Tongue (tissue), 2 donors: ENCODE measurements around the gene PPEF1. TPM values are rescaled to one million over a fixed set of nuclear protein-coding genes. Genes with fewer than 3 reads are reported as not detected.
"Not testable (repeated sequence)": the region's sequence is repeated elsewhere in the genome, so short reads cannot be mapped to it uniquely, and the experiment has no call there.

Experiments
- DNase-seq: peaks from one replicate; pipeline ENCODE4 v3.0.0-alpha.2; 2015
- total RNA-seq: library from RNA; depleted of rRNA; stranded (reverse); fragments of >200 nt; gene quantifications from one replicate; pipeline ENCODE4 v1.2.3, GENCODE V29; 2014

The PPEF1 gene
- total RNA-seq, 1 donor from 2014 or later = 1.5 TPM

DNA sequence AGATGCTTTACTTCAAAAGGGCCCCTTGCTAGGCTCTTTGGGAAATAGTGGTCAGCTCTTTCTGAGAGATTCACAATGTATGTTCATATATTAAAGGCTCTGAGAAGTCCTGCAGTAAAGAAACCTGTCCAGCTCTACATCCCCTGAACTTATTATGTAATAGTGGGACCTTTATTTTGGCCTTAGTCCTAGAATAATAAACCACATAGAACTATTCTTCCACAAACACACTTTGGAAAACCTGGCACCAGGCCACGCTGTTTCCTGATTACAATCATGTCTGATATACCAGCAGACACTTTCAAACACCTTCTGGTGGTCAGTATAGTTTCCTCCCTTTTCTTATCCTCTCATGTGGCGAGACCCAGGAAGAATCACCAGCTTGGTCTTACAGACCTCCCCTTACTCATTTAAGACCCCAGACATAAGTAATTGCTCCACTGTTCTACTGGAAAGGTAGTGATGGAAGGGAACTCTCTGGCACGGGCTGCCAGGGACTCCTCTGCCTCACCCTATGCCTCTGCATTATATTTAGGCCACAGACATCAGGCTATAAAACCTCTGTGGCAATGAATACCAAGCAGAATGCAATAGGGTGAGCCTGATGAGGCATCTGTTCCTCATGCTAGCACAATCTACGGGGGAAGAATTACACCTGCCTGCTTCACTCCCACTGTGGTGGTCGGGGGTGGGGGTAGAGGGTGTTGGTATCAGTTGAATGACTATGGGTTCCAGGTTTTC is 5.7 kb upstream of the PPEF1 start:
- DNase-seq = no peak

DNA sequence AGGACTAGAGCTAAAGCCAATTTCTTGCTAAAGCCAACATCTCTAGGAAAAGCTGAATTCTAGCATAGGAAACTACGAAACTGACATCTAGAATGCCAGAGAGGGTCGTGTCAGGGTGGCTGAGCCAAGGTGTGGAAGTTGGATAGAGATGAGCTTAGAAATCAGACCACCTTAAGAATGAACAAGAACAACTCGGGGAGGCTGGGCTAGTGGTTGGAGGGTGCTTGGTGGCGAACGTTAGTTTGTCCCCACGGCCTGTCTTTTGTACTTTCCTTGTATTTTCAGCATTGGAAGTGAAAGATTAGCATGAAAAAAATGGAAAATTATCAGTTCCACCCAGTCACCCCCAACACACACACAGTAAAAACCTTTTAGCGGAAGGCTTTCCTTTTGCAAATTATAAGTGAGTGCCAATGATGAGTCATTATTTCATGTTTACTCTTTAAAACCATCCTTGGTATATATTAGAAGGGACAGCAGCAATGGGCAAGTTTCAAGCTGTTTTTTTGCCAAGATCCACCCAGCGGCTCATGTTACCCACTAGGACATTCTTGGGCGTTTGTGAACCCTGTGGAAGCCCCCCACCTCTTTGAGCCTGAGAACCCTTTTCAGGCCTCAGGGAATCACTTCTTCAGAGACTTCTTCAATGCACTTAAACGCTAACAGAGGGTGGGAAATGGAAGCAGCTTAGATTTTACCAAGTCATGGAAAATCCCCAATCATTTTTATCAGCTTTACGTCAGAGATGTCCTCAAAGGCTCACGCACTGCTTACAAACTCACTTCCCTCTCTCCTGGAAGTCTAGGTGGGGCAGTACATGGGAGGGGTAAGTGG is 4.9 kb upstream of the PPEF1 start:
- peak; percentile 14 for DNase-seq

DNA sequence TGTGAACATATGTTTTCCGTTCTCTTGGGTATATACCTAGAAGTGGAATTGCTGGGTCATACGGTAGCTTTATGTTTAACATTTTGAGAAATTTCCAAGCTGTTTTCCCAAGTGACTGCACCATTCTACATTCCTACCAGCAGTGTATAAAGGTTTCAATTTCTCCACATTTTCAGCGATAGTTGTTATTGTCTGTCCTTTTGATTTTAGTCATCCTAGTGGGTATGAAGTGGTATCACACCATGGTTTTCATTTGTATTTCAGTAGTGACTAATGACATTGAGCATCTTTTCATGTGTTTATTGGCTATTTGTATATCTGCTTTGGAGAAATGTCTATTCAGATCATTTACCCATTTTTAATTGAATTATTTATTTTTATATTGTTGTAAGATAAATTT is 2.4 kb downstream of the PPEF1 start:
- no peak for DNase-seq

DNA sequence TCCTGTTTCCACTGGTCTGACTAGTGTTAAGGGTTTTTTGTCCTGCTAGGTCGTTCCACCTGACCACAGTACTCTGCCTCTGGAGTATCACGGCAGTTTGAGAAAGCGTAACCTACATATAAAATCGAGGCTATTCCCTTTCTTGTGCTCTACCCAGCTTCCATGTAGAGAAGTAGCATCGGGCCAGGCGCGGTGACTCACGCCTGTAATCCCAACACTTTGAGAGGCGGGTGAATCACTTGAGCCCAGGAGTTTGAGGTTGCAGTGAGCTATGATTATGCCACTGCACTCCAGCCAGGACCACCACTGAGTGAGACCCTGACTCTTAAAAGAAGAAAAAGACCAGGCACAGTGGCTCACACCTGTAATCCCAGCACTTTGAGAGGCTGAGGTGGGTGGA is 7.5 kb downstream of the PPEF1 start:
- no peak for DNase-seq

DNA sequence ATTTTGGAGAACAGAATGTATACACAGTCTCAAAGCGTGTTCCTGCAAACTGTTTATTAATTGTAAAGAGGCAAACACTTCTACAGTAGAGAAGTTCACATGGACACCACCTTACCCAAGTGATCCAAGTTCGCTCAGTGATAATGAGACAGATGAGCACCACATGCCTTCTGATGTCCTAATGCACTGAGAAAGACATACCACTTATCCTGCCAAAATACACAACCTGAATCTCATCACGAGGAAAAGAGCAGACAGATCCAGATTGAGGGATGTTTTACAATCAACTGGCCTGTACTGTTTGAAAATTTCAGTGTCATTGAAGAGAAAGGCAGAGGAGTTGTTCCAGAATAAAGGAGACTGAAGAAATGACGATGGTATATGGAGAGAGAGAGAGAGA is 12.4 kb downstream of the PPEF1 start:
- no peak for DNase-seq

DNA sequence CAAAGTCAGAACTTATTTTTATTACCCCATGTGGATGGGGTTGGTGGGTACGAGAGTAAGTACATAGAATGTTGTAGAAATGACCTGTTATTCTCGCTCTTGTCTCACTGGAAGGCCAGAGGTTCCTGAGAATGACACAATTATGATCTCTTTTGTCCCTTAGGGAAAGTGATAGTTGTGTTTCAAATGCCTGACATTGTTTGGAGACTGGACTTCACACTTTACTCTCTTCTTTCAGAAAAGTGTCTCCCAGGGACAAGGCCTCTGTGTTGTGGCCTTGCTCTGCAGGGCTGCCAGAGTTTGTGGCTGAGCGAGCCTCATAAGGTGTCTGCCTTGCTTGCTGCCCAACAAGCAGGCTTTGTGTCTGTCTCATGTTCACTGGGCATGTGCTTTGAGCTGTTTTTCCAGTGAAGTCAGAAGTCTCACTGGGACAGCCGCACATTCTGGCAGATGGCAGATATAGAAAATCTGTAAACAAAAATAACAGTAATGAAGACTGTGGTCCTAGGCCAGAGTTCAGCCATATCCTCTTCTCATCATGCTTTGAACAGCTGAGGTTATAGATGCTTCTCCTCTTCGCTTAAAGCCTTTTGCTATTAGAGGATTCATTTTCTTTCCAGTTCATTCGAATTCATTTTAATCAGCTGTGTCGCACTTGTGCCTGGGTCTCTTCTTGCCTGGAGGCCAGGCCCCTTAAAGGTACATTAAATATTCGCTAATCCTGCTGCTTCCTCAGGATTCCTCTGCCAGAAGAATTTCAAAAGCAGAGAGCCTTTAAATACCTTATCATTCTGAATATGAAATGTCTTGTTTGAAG is 14.4 kb downstream of the PPEF1 start:
- DNase-seq = peak; percentile 33

DNA sequence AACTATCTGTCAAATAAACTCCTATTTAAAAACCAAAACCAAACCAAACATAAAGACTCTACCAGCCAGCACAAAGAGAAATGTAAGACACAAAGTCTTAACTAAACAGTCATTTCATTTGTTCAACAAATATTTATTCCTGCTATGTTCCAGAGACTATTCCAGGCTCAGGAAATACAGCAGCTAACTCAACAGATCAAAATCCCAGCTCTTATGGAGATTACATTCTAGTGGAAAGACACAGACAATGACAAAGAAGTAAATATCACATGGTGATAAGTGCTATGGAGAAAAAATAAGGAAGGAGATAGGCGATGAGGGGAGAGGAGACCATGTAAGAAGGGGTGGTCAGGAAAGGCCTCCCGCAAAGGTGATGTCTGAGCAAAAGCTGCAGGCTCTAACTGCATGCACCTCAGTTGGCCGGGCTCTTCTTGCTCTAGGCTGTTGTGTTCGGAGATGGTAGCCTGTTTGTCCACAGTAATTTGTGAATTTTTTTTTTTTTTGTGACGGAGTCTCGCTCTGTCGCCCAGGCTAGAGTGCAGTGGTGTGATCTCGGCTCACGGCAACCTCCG is 15.1 kb downstream of the PPEF1 start:
- no peak for DNase-seq

DNA sequence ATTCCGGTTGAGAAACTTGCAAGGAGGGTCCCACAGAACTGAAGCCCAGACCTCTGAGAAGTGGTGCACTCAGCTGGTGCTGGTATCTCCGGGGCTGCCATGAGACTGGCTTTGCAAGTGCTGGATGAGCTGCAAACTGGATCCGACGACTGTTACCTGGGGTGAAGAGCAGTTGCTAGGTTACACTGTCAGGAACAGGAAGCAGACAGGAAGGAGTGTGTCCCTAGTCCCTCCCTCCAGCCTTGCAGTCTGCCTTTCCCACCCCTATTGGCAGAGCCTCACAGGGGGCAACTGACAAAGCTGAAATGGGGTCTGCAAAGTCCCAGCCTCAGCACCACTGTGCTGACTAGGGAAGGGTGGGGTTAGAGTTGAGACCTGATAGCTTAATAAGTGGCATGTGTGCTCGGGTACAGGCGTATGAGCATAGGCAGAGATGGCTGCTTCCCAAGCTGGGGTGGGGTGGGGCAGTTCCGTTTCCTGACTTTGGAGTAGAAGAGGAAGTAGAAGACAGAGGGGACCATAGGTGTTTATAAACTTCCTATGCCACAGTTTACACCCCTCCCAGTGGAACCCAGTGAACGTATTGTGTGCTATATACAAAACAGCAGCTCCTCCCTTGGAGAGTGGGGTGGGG is 18.0 kb downstream of the PPEF1 start:
- DNase-seq = no peak

DNA sequence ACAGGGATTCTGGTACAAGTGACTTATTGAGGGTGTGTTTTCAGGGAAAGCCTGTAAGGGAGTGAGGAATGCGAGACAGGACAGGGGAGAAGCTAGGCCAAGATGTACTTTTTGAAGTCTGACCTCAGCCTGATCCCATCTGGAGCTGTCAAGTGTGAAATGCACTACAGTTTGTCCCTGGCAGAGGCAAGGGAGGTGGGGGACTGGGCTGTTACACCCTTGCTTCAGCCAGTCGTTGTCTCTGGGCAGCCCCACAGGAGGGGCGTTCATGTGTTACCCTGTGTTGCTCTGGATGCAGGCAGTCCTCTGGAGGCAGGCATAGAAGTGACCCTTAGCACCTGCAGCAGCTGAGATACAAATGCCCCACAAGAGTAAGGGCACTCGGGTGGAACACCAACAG is 25.8 kb downstream of the PPEF1 start:
- no peak for DNase-seq

DNA sequence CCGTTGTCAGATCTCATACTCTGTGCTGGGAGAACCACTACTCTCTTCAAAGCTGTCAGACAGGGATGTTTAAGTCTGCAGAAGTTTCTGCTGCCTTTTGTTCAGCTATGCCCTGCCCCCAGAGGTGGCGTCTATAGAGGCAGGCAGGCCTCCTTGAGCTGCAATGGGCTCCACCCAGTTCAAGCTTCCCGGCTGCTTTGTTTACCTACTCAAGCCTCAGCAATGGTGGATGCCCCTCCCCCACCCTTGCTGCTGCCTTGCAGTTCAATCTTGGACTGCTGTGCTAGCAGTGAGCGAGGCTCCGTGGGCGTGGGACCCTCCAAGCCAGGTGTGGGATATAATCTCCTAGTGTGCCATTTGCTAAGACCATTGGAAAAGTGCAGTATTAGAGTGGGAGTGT is 32.2 kb downstream of the PPEF1 start:
- DNase-seq = not testable (repeated sequence)

DNA sequence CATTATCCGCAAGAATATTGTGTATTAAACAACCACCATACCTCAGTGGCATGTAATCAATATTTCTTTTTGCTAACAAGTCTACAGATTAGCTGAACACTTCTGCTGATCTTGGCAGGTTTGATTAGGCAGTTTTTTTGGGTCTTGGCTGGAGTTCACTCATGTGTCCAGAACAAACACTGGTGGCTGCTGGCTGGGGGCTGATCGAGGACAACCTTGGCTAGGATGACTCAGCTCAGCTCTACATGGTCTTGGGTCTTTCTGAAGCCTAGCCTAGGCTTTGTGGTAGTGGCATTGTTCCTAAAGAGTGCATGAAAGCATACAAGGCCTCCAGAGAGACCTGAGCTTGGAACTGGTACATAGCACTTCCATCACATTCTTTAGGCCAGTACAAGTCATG is 41.1 kb downstream of the PPEF1 start:
- DNase-seq = no peak

DNA sequence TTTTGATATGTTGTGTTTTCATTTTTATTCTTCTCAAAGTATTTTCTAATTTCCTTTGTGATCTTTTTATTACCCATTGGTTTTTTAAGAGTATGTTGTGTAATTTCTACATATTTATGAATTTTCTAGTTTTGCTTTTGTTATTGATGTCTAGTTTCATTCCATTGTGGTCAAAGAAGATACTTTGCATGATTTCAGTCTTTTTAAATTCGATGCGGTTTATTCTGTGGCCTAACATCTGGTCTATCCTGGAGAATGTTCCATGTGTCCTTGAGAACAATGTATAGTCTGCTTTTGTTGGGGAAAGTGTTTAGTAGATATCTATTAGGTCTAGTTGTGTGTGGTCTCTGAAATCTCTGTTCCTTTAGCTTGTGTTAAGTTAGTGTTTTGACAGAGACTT is 46.2 kb downstream of the PPEF1 start:
- no peak for DNase-seq

DNA sequence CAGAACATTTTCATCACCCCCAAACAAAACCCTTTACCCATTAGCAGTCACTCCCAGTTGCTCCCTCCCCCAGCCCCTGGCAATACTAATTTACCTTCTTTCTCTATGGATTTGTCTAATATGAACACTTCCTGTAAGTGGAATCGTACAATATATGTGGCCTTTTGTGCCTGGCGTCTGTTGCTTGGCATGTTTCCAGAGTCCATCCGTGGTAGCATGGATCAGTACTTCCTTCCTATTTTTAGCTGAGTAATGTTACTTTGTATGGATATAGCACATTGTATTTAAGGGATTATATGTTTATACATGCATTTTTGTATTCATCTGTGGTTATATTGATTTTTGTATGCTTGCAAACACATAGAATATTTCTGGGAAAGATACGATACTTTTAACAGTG is 48.2 kb downstream of the PPEF1 start:
- DNase-seq = no peak

DNA sequence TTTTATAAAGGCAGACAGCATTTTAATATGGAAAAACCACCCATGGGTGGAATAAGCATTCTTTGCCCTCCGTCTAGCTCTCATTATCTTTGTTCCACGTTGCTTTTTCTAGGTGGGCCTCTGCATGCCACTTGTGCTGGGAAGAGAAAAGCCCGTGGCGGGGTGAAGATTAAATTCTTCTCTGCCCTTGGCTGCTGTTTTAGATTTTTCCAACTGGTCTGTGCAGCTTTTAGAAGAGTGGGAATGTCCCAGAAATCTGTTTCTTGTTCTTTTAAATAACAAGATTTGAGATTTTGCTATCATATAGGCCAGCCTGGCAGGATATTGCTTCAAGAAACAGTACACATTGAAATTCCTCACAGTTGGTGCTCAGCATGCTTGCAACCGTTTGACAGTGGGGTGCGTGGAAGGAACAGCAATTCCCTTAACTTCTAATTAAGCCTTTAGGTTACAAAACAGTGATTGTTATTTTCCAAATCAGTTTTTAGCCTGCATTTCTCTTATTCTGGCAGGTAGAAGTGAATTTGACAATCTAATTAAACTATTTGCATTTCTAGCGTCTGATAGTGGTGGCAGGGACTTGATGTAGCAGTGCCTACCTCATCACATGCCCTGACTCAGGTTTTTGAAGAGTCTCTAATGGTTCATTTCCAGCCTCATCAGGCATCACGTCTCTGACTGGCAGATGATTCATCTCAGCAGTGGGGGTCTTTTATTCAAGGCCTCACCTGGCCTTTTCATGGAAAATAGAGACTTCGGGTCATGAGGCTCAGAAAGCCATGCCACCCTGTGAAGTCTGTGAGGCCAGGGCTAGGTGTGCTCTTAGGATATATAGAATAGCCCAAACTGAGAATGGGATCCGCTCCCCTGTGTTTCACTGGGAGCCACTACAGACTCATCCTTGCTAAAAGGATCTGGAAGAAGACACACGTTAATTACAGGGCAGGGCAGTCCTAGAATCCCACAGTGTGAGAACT is 50.8 kb downstream of the PPEF1 start:
- DNase-seq = no peak

DNA sequence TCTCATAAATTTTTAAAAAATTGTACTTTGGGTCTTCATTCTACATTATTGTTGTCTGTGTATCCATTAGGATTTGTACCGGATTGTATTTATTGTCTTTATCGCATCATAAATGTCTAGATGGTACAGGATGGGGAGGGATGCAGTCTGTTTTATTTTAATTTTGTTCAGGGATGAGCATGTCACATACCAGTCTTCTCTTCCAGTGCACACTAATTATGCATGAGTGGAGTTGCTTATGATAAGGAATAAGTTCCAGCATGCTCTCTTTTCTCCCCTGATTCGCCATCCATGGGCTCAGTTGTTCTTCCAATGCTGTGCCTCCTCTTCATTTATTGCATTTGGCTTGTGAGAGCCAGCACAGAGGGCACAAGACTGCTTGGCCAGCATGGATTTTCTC is 54.3 kb downstream of the PPEF1 start:
- DNase-seq = no peak

DNA sequence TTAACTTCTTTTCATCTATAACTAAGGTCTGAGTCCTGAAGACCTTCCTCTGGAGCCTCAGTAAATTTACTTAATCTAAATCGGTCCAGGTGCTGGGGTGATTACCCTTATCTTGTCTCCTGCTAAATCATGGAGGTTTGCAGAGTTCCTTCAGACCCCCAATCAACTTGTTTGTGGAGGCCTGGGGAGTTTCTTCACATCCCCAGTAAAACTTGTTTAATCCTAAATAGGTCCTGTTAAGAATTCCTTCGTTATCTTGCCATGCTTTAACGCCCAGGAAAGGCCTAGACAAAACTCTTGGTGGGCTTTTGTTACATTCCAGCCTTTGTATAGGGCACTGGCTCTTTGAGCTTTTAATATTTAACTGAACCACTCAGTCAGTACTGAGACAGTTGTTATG is 55.7 kb downstream of the PPEF1 start:
- not testable (repeated sequence) for DNase-seq

DNA sequence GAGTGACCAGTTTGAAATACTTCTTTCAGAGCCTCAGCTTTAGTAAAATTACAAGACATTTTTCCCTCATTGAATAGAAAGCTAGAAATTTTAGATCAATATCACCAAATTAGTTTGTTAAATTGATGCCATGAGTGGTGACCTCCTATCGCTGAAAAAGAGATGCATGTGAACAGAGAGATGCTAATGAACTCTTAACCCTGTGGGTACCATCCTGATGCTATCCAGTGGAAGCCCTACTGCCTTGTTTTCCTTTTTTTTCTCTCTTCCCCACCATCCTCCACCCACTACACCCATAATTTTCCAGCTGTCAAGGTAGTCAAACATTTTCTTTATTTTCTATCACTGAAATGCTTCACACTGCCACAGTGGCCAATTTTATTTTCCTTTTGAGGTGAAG is 61.9 kb downstream of the PPEF1 start:
- no peak for DNase-seq

DNA sequence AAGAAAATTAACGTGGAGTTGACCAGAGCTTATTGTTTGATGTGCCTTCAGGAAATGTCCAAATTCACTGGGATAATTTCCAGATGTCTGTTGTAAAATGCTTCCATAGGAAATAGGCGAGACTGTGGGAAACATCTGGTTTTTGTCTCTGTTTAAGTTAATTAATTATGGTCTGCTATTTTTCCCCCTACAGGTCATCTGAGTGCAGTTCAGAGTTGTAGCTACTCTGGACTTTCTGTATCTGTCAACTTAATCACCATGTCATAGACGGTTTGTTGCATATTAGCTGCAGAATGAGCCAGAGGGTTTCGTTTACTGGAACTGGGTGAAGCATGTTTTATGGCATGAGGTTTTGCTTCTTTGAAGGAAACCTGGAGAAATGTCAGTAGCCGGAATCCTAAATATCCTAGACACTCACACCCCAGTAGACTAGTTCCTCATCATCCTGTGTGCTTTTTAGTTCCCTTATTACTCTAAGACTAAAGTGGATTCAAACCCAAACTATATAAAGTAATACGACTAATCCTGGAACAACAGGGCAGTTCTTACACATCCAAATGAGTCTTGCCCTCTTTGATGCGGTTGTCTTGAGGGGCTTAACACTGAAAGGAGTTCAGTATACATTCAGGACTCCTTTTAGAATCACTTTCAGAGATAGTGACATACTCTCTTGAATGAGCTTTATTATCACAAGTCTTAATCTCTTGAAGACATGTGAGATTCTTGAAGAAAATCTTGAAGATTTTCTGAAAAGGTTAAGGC is 62.5 kb downstream of the PPEF1 start:
- DNase-seq = peak; percentile 52

DNA sequence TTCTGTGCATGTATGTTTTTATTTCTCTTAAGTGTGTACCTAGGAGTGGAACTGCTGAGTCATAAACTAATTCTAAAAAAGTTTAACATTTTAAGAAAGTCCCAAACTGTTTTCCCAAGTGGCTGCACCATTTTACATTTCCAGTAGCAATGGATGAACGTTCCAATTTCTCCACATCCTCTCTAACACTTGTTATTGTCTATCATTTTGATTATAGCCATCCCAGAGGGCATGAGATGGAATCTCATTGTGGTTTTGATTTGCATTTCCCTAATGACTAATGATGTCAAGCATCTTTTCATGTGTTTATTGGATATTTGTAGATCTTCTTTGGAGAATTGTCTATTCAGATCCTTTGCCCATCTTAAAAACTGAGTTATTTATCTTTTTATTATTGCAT is 82.5 kb downstream of the PPEF1 start:
- no peak for DNase-seq

DNA sequence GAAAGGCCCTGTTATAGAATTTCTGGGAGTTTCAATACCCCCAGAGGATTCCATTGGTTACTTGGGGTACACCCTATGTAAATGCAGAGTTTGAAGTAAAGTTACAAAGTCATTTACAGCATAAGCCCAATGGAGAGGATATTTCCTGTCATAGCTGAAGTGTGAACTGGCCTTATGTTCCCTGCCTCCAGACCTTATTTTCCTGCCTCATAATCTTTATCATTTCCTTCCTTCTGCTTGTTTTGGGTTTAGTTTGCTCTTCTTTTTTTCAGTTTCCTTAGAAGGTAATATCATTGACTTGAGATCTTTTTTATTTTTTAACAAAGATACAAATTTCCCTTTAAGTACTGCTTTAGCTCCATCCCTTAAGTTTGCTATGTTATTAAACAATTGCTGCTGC is 85.4 kb downstream of the PPEF1 start:
- no peak for DNase-seq
